DMS114 treated with DMSO at 0.1 percent for 48 hours (cell line): ENCODE measurements around the gene ITGB5.
"Not testable (repeated sequence)": the region's sequence is repeated elsewhere in the genome, so short reads cannot be mapped to it uniquely, and the experiment has no call there.

ENCODE experiments used
- DNase-seq: peaks from one replicate; lab custom pipeline; 2025; ENCODE audit not compliant: unreplicated experiment; lab: John Stamatoyannopoulos, UW

ITGB5 gene

DNA sequence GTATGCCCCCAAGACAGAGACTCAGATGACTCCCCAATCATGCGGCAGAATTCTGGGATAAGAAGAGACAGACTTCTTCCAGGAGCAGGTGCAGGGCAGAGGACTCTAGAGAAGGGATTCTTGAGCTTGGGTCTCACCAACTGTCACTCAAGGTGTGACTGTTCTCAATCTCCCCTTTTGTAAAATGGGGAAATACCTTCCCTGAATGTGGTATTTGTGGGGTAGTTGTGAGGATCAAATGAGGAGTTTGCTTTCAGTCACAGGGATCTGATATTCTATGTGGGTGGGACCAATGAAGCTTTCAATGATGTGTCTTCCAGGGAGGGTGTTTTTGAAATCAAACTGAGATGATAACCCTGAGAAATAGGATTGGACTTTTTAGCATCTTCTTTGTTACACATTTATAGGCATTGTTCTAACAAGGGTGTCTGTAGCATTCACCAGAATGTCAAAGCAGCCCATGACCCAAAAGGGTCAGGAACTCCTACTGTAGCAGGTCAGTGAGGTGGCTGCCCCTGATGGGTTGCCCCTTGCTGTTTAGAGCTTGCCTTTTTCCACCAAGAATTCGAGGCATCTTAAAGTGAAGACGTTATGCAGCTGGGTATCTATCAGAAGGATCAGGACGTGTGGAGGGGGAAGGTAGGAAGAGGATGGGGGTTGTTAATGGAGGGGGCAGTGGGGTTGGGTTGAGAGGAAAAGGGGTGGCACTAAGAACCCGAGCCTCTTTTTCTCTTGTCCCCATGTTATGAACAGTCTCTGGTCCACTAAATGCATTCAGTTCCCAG lies 128.1 kb downstream of the ITGB5 start:
- DNase-seq: no peak

GRCh38 chr3:124757926-124758325 lies 129.2 kb downstream of the ITGB5 start:
- DNase-seq: not testable (repeated sequence)

- no peak for DNase-seq
Measured at GRCh38 chr3:124752051-124752450, 135.1 kb downstream of the ITGB5 start.

DNA sequence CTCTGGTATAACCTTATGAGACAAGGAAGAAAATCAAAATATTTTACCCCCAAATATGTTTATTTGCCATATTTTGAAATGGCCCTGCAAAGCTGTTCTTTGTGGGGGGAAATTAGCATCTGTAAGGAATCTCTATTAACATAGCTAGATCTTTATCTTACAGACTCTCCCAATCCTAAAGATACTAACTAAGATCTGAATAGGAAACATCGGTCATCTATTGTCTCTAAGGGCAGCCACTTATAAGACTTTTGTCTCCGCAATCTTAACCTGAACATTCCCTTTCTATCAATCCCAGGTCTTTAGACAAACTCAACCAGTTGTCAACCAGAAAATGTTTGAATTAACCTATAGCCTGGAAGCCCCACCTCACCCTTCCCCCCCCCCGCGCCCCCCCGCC lies 135.7 kb downstream of the ITGB5 start:
- DNase-seq: no peak

GRCh38 chr3:124749877-124750276 lies 137.3 kb downstream of the ITGB5 start:
- DNase-seq: not testable (repeated sequence)

DNA sequence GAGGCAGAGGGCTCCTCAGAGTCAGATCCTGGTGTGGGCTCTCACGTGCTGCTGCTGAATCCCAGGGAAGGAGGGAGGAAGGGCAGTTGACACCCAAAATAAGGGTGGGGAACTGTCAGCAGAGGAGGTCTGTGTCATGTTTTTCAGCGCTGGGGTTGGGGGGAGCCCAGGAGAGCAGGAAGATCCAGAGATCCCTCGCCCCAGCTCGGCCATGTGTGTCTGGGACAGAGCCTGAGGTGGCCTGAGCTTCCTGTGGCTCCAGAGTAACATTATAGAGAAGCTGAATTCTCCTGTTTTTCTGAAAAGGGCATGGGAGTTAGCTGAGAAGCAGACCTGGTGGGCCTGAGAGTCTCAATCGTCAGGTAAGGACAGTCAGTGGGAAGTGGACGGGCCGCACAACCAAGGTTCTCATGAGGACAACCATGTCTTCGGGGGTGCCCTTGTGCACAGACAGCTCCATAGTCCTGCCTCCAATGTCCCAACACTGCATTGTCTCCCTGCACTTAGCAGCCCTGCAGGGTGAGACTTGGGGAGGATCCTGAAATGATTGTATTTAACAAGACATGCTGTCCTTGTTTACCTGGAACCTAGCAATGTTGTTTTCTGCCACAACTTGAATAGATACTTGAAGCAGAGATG lies 138.5 kb downstream of the ITGB5 start:
- DNase-seq: no peak

GRCh38 chr3:124747111-124747981 lies 139.8 kb downstream of the ITGB5 start:
- no peak for DNase-seq

- DNase-seq: no peak
Measured at GRCh38 chr3:124745756-124746155, 141.4 kb downstream of the ITGB5 start.

DNA sequence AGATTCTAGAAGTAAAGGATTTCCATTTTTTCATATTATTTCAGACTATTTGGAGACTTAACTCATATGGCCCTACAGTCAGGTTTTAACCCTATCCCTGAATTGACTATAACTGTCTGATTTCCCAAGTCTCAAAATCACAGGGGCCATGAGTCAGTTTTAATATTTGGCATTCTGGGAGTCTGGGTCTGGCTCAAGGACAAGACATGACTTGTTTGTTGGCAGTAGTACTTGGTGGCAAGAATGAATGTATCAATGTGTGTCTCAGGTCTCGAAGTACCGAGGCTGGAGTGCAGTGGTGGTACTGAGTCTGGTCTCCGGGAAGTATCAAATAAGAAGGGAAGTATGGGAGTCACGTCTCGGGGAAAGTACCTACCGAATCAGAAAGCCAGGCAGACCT lies 146.1 kb downstream of the ITGB5 start:
- DNase-seq: no peak

- DNase-seq: no peak
Measured at GRCh38 chr3:124731760-124732159, 155.4 kb downstream of the ITGB5 start.

GRCh38 chr3:124730941-124731297 lies 156.2 kb downstream of the ITGB5 start:
- no peak for DNase-seq

DNA sequence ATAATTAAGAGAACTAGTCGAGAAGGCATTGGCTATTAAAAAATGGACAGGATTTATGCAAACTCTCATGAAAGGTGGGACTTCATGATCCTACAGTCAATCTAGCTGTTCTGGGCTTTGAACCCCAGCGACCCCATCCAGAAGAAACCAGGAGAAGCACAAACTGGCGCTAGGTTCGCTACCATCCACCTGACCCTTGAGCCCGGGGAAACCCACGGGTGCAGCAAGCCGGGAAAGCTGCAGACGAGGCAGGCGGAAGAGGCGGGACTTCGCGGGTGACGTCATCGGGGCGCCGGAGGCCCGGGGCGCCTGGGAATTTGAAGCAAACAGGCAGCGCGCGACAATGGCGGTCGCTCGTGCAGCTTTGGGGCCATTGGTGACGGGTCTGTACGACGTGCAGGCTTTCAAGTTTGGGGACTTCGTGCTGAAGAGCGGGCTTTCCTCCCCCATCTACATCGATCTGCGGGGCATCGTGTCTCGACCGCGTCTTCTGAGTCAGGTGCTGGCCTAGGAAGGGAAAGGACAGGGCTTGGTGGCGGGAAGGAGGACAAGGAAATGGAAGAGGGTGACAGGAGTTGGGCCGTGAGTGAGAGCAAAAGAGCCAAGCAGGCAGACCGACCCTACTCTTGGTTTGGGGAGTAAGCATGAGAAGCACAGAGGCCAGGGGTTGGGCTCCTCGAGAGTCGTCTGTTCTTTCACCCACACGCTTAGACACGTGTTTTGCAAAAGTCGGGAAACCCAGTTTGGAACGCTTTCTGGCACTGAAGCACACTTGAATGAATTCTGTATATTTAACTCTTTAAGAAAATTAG lies 156.8 kb downstream of the ITGB5 start, which contains the start of gene UMPS:
Gene UMPS, plus strand, starts transcription at position 324 of the 812 bp plus-strand sequence. Its CDS starts 20 bp downstream, at position 344.
- peak; percentile 81 for DNase-seq

GRCh38 chr3:124722589-124722988 lies 164.6 kb downstream of the ITGB5 start:
- DNase-seq: no peak

- no peak for DNase-seq
Measured at GRCh38 chr3:124714223-124714853, 172.8 kb downstream of the ITGB5 start.
